HCT116 (cell line): ENCODE data around the gene TAGLN2. TPM values are rescaled to one million over a fixed set of nuclear protein-coding genes. Genes with fewer than 3 reads are reported as not detected.

ENCODE experiments used
- ATAC-seq: fragments of 200-7000 bp; cut with Tn5 transposase; 2 replicates; pipeline ENCODE4 v1.9.1; 2020; ENCODE audit warnings: mild to moderate bottlenecking, moderate library complexity
- BruUV-seq: library from RNA; stranded (reverse); fragments of 400-500 nt; replicated peaks from 2 replicates; lab custom pipeline; 2021; lab: Mats Ljungman, UMichigan
- CTCF ChIA-PET: fragments of 300-600 bp; sonication (Branson Sonifier 250); formaldehyde crosslinking; loops from one replicate; lab custom pipeline; 2021; ENCODE audit warnings: antibody characterized with exemption; lab: Charles Lee
- POLR2A ChIA-PET: fragments of 300-600, 350-600 bp; sonication (Branson Sonifier 250); formaldehyde crosslinking; loops from one replicate; lab custom pipeline; 2021; ENCODE audit warnings: antibody characterized with exemption; lab: Charles Lee
- RAD21 ChIA-PET, 2 experiments: fragments of 300-600 bp; sonication (Branson Sonifier 250); formaldehyde crosslinking; loops; one replicate each; lab custom pipeline; 2023; ENCODE audit warnings: low total read pairs in 2 of 2; ENCODE audit not compliant: uncharacterized antibody in 2 of 2, unreplicated experiment in 2 of 2, low non-redundant PET in 1 of 2; lab: Charles Lee
- DNase-seq: peaks from one replicate; pipeline ENCODE4 v3.0.0-alpha.2; 2010; ENCODE audit warnings: low read depth, low spot score
- H2AFZ ChIP-seq: fragments of 200-600 bp; shearing (Covaris generic), sonication (generic); 2 replicates; pipeline ENCODE4 v1.6.1; 2017; ENCODE audit warnings: low read depth, mixed run types, mixed read lengths, antibody characterized with exemption, low read length; ENCODE audit not compliant: poor library complexity, severe bottlenecking
- H3K27ac ChIP-seq: 2 replicates; pipeline ENCODE4 v1.5.1; 2012; ENCODE audit warnings: low read depth, low read length
- H3K27me3 ChIP-seq: fragments of 200-600 bp; sonication (generic); 2 replicates; pipeline ENCODE4 v1.6.1; 2016; ENCODE audit warnings: mixed run types, low read length, mixed read lengths; ENCODE audit not compliant: insufficient read depth
- H3K36me3 ChIP-seq, 2 experiments: fragments of 200-500 bp in 1 of 2; fragments of 200-600 bp in 1 of 2; sonication (Bioruptor generic) in 1 of 2; sonication (generic) in 1 of 2; 2 replicates each; pipeline versions ENCODE4 v1.5.1 to v1.6.1; 2014 to 2016; ENCODE audit warnings: low read length in 2 of 2, inconsistent platforms in 1 of 2, mixed read lengths in 1 of 2, mixed run types in 1 of 2; ENCODE audit not compliant: insufficient read depth in 2 of 2, control insufficient read depth in 1 of 2
- H3K4me1 ChIP-seq, 2 experiments: fragments of 200-600 bp in 1 of 2; sonication (generic) in 1 of 2; 2 replicates each; pipeline versions ENCODE4 v1.5.1 to v1.6.1; 2012 to 2017; ENCODE audit warnings: low read length in 2 of 2, inconsistent platforms in 1 of 2, mild to moderate bottlenecking in 1 of 2, mixed read lengths in 1 of 2, mixed run types in 1 of 2, moderate library complexity in 1 of 2; ENCODE audit not compliant: insufficient read depth in 2 of 2, control insufficient read depth in 1 of 2
- H3K4me2 ChIP-seq: fragments of 200-600 bp; sonication (generic); 2 replicates; pipeline ENCODE4 v1.6.1; 2017; ENCODE audit warnings: mixed run types, low read length, mixed read lengths
- H3K4me3 ChIP-seq, 2 experiments: fragments of 200-600 bp in 1 of 2; sonication (generic) in 1 of 2; replicated peaks in 1 of 2; 2 replicates each; pipeline ENCODE4 v1.5.1; 2011 to 2016; ENCODE audit warnings: low read length in 2 of 2, control low read depth in 1 of 2, low read depth in 1 of 2, mild to moderate bottlenecking in 1 of 2, mixed read lengths in 1 of 2, mixed run types in 1 of 2
- H3K79me2 ChIP-seq: fragments of 200-600 bp; sonication (generic); 2 replicates; pipeline ENCODE4 v1.6.1; 2017; ENCODE audit warnings: mild to moderate bottlenecking, mixed run types, low read length, moderate library complexity, mixed read lengths; ENCODE audit not compliant: insufficient read depth
- H3K9ac ChIP-seq: fragments of 200-600 bp; sonication (generic); 2 replicates; pipeline ENCODE4 v1.6.1; 2016; ENCODE audit warnings: low read length, mixed read lengths
- H3K9me2 ChIP-seq: fragments of 200-600 bp; sonication (generic), shearing (Covaris generic); 2 replicates; pipeline ENCODE4 v1.6.1; 2017; ENCODE audit warnings: mixed run types, mild to moderate bottlenecking, moderate library complexity; ENCODE audit not compliant: insufficient read depth
- H3K9me3 ChIP-seq, 2 experiments: fragments of 200-500 bp in 1 of 2; fragments of 200-600 bp in 1 of 2; sonication (Bioruptor generic) in 1 of 2; sonication (generic) in 1 of 2; 2 replicates each; pipeline ENCODE4 v1.6.1; 2014 to 2017; ENCODE audit warnings: low read length in 2 of 2, mixed read lengths in 2 of 2, inconsistent platforms in 1 of 2, low read depth in 1 of 2, mild to moderate bottlenecking in 1 of 2, mixed run types in 1 of 2, moderate library complexity in 1 of 2; ENCODE audit not compliant: control insufficient read depth in 1 of 2, insufficient read depth in 1 of 2
- H4K20me1 ChIP-seq: fragments of 200-600 bp; sonication (generic), shearing (Covaris generic); 2 replicates; pipeline ENCODE4 v1.6.1; 2017; ENCODE audit warnings: mixed run types, mild to moderate bottlenecking, moderate library complexity; ENCODE audit not compliant: insufficient read depth
- EZH2phosphoT487 ChIP-seq: fragments of 200-600 bp; IDR thresholded peaks from 2 replicates; pipeline ENCODE4 v1.6.1; 2018; ENCODE audit warnings: antibody characterized with exemption, borderline replicate concordance
- JUND ChIP-seq: IDR thresholded peaks from 2 replicates; pipeline ENCODE4 v1.6.1; 2012
- POLR2AphosphoS5 ChIP-seq: IDR thresholded peaks from 2 replicates; pipeline ENCODE4 v1.6.1; 2011; ENCODE audit warnings: mild to moderate bottlenecking, low read depth, low read length, moderate library complexity
- RAD21 ChIP-seq: IDR thresholded peaks from 2 replicates; pipeline ENCODE4 v1.6.1; 2012; ENCODE audit warnings: low read depth, mild to moderate bottlenecking
- SIN3A ChIP-seq: IDR thresholded peaks from 2 replicates; pipeline ENCODE4 v1.6.1; 2012; ENCODE audit warnings: low read depth
- SP1 ChIP-seq: IDR thresholded peaks from 2 replicates; pipeline ENCODE4 v1.6.1; 2012; ENCODE audit warnings: low read depth
- SRF ChIP-seq: IDR thresholded peaks from 2 replicates; pipeline ENCODE4 v1.6.1; 2012; ENCODE audit warnings: low read depth
- TCF7L2 ChIP-seq: IDR thresholded peaks from 2 replicates; pipeline ENCODE4 v1.7.0; 2011; ENCODE audit warnings: borderline replicate concordance, inconsistent platforms; ENCODE audit not compliant: insufficient read depth, insufficient read length; ENCODE audit errors: extremely low read depth
- YY1 ChIP-seq: IDR thresholded peaks from 2 replicates; pipeline ENCODE4 v1.6.1; 2011; ENCODE audit warnings: low read length, low read depth, moderate library complexity, mild to moderate bottlenecking; ENCODE audit not compliant: insufficient replicate concordance; ENCODE audit errors: extremely low read depth
- ZNF274 ChIP-seq: fragments of 200-500 bp; sonication (Bioruptor generic); IDR thresholded peaks from 2 replicates; pipeline ENCODE4 v1.6.1; 2014; ENCODE audit warnings: mild to moderate bottlenecking, low read depth, low read length, inconsistent platforms
- intact Hi-C: fragments of 100-400 bp; cut with micrococcal nuclease; formaldehyde crosslinking; loops from 2 replicates; pipeline ENCODE4 v1.10.0; 2022
- total RNA-seq: library from RNA; stranded (reverse); gene quantifications from one replicate; pipeline ENCODE4 v1.2.1, GENCODE V29; 2021; ENCODE audit not compliant: unreplicated experiment
- TF ChIP-seq, protein P1 (sequence below): IDR thresholded peaks from 2 replicates; pipeline ENCODE4 v1.6.1; 2012; ENCODE audit warnings: low read depth
- TF ChIP-seq, protein P2 (sequence below): IDR thresholded peaks from 2 replicates; pipeline ENCODE4 v1.6.1; 2012
- TF ChIP-seq, protein P3 (sequence below): IDR thresholded peaks from 2 replicates; pipeline ENCODE4 v1.6.1; 2012
- TF ChIP-seq, protein P4 (sequence below): IDR thresholded peaks from 2 replicates; pipeline ENCODE4 v1.6.1; 2011; ENCODE audit warnings: mild to moderate bottlenecking, low read length, moderate library complexity; ENCODE audit not compliant: insufficient replicate concordance; ENCODE audit errors: extremely low read depth
- TF ChIP-seq, protein P5 (sequence below), 3 experiments: fragments of 200-600 bp in 1 of 3; sonication (generic) in 1 of 3; IDR thresholded peaks in 2 of 3; conservative IDR thresholded peaks in 1 of 3; 2 replicates each; pipeline ENCODE4 v1.5.1; 2012 to 2017; ENCODE audit warnings: low read depth in 2 of 3, low read length in 2 of 3, antibody characterized with exemption in 1 of 3, borderline replicate concordance in 1 of 3, control low read depth in 1 of 3, mild to moderate bottlenecking in 1 of 3, mixed read lengths in 1 of 3, mixed run types in 1 of 3, moderate library complexity in 1 of 3; ENCODE audit not compliant: insufficient read depth in 1 of 3

Gene TAGLN2
- total RNA-seq, 1 experiment from 2014 or later: 127 TPM

DNA sequence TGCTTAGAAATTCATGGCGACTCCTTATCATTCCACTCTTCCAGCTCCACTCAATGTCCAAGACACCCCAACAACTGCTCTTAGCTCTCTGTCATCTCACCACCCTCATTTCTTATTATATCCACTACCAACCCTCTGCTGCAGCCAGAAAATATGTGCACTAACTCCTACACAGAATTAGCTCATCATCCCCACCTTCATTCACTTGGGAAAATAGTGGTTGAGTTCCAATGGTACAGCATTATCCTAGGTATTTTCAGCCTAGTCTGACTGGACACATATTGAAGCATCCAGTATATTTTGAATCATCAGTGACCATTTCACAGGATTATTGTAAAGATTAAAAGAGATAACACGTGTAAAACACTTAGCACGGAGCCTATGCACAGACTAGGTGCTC is 46.2 kb downstream of the TAGLN2 start (continued):
- TF ChIP-seq, protein P1, sequence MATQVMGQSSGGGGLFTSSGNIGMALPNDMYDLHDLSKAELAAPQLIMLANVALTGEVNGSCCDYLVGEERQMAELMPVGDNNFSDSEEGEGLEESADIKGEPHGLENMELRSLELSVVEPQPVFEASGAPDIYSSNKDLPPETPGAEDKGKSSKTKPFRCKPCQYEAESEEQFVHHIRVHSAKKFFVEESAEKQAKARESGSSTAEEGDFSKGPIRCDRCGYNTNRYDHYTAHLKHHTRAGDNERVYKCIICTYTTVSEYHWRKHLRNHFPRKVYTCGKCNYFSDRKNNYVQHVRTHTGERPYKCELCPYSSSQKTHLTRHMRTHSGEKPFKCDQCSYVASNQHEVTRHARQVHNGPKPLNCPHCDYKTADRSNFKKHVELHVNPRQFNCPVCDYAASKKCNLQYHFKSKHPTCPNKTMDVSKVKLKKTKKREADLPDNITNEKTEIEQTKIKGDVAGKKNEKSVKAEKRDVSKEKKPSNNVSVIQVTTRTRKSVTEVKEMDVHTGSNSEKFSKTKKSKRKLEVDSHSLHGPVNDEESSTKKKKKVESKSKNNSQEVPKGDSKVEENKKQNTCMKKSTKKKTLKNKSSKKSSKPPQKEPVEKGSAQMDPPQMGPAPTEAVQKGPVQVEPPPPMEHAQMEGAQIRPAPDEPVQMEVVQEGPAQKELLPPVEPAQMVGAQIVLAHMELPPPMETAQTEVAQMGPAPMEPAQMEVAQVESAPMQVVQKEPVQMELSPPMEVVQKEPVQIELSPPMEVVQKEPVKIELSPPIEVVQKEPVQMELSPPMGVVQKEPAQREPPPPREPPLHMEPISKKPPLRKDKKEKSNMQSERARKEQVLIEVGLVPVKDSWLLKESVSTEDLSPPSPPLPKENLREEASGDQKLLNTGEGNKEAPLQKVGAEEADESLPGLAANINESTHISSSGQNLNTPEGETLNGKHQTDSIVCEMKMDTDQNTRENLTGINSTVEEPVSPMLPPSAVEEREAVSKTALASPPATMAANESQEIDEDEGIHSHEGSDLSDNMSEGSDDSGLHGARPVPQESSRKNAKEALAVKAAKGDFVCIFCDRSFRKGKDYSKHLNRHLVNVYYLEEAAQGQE: no peak
- TF ChIP-seq SIN3A: no peak
- TF ChIP-seq, protein P2, sequence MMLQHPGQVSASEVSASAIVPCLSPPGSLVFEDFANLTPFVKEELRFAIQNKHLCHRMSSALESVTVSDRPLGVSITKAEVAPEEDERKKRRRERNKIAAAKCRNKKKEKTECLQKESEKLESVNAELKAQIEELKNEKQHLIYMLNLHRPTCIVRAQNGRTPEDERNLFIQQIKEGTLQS: no peak

DNA sequence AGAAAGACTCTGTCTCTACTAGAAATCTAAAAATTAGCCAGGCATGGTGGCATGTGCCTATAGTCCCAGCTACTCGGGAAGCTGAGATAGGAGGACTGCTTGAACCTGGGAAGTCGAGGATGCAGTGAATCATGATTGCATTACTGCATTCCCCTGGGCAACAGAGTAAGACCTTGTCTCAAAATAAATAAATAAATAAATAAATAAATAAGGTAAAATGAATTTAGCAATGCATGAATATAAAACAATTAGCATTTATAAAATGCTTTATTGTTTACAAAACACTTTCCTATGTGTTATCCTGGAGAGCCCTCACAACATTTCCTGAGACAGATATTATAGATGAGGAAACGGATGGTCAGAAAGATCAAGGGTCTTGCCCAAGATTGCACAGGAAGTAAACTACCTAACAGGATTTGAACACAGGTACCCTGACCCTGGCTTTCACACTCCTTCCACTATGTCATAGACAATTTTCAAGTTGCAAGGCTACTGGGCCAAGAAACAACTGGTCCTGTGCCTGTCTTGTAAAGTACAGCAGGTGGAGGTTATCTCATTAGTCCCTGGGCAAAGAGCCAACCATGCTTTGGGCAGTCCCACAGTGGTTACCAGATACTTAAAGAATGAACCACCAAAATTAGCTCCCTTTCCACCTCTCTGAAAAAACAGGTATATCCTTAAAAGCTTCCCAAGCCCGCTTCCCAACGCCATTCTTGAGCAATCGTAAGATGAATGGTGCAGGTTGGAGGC is 47.4 kb downstream of the TAGLN2 start:
- Histone ChIP-seq H3K36me3 (no peaks in the 10 kb centered on the region), H3K4me2 (no peak overlapping the region), H3K4me3 (no peak overlapping the region), H4K20me1 (no peaks in the 10 kb centered on the region), H2AFZ (no peak overlapping the region), H3K79me2 (no peaks in the 10 kb centered on the region), H3K9ac (no peak overlapping the region), H3K27me3 (no peaks in the 10 kb centered on the region), H3K9me2 (no peaks in the 10 kb centered on the region), H3K9me3 (no peaks in the 10 kb centered on the region), H3K27ac (no peak overlapping the region), H3K4me1 (peaks cover 19 to 34% of the 10 kb centered on the region in 2 experiments)
- intact Hi-C loops: no loop called here
- BruUV-seq: no TSS peak
- ATAC-seq: no peak
- ChIA-PET RAD21 (no interaction called here), CTCF (interaction anchor here (1.6 kb wide), 1 partner anchor 15 kb away, joined by 3 read pairs; no protein-coding TSS in a partner anchor), POLR2A (no interaction called here)
- DNase-seq: no peak
- TF ChIP-seq, protein P3, sequence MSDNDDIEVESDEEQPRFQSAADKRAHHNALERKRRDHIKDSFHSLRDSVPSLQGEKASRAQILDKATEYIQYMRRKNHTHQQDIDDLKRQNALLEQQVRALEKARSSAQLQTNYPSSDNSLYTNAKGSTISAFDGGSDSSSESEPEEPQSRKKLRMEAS: no peak
- no peak for TF ChIP-seq YY1
- TF ChIP-seq SRF: no peak
- TF ChIP-seq SP1: no peak
- no peak for TF ChIP-seq POLR2AphosphoS5
- TF ChIP-seq, protein P2: no peak
- TF ChIP-seq, protein P4, sequence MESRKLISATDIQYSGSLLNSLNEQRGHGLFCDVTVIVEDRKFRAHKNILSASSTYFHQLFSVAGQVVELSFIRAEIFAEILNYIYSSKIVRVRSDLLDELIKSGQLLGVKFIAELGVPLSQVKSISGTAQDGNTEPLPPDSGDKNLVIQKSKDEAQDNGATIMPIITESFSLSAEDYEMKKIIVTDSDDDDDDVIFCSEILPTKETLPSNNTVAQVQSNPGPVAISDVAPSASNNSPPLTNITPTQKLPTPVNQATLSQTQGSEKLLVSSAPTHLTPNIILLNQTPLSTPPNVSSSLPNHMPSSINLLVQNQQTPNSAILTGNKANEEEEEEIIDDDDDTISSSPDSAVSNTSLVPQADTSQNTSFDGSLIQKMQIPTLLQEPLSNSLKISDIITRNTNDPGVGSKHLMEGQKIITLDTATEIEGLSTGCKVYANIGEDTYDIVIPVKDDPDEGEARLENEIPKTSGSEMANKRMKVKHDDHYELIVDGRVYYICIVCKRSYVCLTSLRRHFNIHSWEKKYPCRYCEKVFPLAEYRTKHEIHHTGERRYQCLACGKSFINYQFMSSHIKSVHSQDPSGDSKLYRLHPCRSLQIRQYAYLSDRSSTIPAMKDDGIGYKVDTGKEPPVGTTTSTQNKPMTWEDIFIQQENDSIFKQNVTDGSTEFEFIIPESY: no peak
- no peak for TF ChIP-seq ZNF274
- TF ChIP-seq EZH2phosphoT487: no peak
- TF ChIP-seq RAD21: no peak
- no peak for TF ChIP-seq TCF7L2
- TF ChIP-seq JUND: no peak
- TF ChIP-seq, protein P5, sequence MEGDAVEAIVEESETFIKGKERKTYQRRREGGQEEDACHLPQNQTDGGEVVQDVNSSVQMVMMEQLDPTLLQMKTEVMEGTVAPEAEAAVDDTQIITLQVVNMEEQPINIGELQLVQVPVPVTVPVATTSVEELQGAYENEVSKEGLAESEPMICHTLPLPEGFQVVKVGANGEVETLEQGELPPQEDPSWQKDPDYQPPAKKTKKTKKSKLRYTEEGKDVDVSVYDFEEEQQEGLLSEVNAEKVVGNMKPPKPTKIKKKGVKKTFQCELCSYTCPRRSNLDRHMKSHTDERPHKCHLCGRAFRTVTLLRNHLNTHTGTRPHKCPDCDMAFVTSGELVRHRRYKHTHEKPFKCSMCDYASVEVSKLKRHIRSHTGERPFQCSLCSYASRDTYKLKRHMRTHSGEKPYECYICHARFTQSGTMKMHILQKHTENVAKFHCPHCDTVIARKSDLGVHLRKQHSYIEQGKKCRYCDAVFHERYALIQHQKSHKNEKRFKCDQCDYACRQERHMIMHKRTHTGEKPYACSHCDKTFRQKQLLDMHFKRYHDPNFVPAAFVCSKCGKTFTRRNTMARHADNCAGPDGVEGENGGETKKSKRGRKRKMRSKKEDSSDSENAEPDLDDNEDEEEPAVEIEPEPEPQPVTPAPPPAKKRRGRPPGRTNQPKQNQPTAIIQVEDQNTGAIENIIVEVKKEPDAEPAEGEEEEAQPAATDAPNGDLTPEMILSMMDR (IDR thresholded peaks at IDR 0.05 in 2 of 3, conservative IDR thresholded peaks at IDR 0.05 in 1 of 3; ENCODE audit: borderline replicate concordance in 1 of 3, insufficient read depth in 1 of 3, low read depth in 2 of 3, low read length in 2 of 3): no peak
